Kidney epithelial cell (primary cell): Measurements from ENCODE around the gene TMEM86A. TPM values are rescaled to one million over a fixed set of nuclear protein-coding genes. Genes with fewer than 3 reads are reported as not detected.

Source experiments
- DNase-seq: peaks from one replicate; pipeline ENCODE4 v3.0.0-alpha.2; 2010; ENCODE audit warnings: low read depth
- H3K27me3 ChIP-seq: 2 replicates; pipeline ENCODE4 v1.6.0; 2011; ENCODE audit warnings: low read length; ENCODE audit not compliant: control insufficient read depth, insufficient read depth
- H3K36me3 ChIP-seq: 2 replicates; pipeline ENCODE4 v1.5.1; 2011; ENCODE audit warnings: low read length; ENCODE audit not compliant: control insufficient read depth, insufficient read depth
- H3K4me3 ChIP-seq: 2 replicates; pipeline ENCODE4 v1.5.1; 2011; ENCODE audit warnings: low read depth, mild to moderate bottlenecking, control low read depth, low read length
- CTCF ChIP-seq: IDR thresholded peaks from 2 replicates; pipeline ENCODE4 v1.5.1; 2011; ENCODE audit warnings: mild to moderate bottlenecking, moderate library complexity, low read length, control low read depth, inconsistent platforms; ENCODE audit not compliant: insufficient read depth, poor library complexity, severe bottlenecking
- total RNA-seq: library from RNA; depleted of rRNA; stranded (reverse); fragments of >200 nt; gene quantifications from 2 replicates; pipeline ENCODE4 v1.2.3, GENCODE V29; 2015

TMEM86A gene
- total RNA-seq, 1 donor from 2014 or later = 5.0 TPM

- TF ChIP-seq CTCF = peak; percentile 98
- no peak for DNase-seq
- Histone ChIP-seq H3K27me3 (no peaks in the 10 kb centered on the region), H3K4me3 (no peak overlapping the region), H3K36me3 (no peaks in the 10 kb centered on the region)
Observed at GRCh38 chr11:18731949-18732821, 33.6 kb downstream of the TMEM86A start.

GRCh38 chr11:18733202-18733601 lies 34.6 kb downstream of the TMEM86A start:
- no peaks in the 10 kb centered on the region for H3K27me3 ChIP-seq
- TF ChIP-seq CTCF = no peak
- DNase-seq = no peak
- no peak overlapping the region for H3K4me3 ChIP-seq
- H3K36me3 ChIP-seq = no peaks in the 10 kb centered on the region

GRCh38 chr11:18736590-18737148 lies 38.1 kb downstream of the TMEM86A start:
- Histone ChIP-seq H3K36me3 (no peaks in the 10 kb centered on the region), H3K27me3 (no peaks in the 10 kb centered on the region), H3K4me3 (no peak overlapping the region)
- no peak for TF ChIP-seq CTCF
- DNase-seq = no peak

- no peaks in the 10 kb centered on the region for H3K27me3 ChIP-seq
- TF ChIP-seq CTCF = no peak
- no peak for DNase-seq
- no peaks in the 10 kb centered on the region for H3K36me3 ChIP-seq
- H3K4me3 ChIP-seq = no peak overlapping the region
Observed at GRCh38 chr11:18737642-18738041, 39.1 kb downstream of the TMEM86A start.

GRCh38 chr11:18739685-18740084 lies 41.1 kb downstream of the TMEM86A start:
- Histone ChIP-seq H3K4me3 (no peak overlapping the region), H3K36me3 (no peaks in the 10 kb centered on the region), H3K27me3 (no peaks in the 10 kb centered on the region)
- no peak for TF ChIP-seq CTCF
- no peak for DNase-seq

- DNase-seq = no peak
- Histone ChIP-seq H3K4me3 (no peak overlapping the region), H3K36me3 (no peaks in the 10 kb centered on the region), H3K27me3 (no peaks in the 10 kb centered on the region)
- TF ChIP-seq CTCF = no peak
Observed at GRCh38 chr11:18741783-18742182, 43.2 kb downstream of the TMEM86A start.
